AG08396 (cell line): ENCODE data around the gene KLRC2.
"Not testable (repeated sequence)": the region's sequence is repeated elsewhere in the genome, so short reads cannot be mapped to it uniquely, and the experiment has no call there.

Experiments used
- DNase-seq: peaks from one replicate; pipeline ENCODE4 v3.0.0; 2012; ENCODE audit warnings: low spot score, mixed read lengths

KLRC2 gene

DNA sequence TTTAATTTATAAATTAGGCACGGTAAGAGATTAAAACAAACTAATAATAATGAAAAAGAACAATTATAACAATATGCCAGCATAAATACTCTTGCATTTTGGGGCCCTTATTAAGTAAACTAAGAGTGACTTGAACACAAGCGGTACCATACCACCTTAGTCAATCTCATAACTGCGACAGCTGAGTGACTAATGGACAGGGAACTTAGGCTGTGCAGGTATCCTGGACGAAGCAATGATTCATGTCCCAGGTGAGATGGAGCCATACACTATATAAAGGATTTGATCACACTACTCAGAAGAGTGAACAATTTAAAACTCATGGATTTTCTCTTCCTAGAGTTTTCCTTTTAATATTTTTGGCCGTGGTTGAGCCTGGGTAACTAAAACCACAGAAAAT, 30.5 kb downstream of the KLRC2 start:
- DNase-seq = no peak

DNA sequence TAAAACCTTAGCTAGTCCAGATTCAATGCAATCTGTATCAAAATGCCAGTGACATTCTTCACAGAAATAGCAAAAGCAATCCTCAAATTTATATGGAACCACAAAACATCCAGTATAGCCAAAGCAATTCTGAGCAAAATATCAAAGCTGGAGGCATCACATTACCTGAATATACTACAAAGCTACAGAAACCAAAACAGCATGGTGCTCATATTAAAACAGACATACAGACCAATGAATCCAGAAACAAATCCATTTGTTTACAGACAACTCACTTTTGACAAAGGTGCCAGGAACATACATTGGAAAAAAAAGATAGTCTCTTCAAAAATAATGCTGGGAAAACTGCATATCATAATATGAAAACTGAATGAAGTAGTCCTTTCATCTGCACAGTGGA, 31.0 kb downstream of the KLRC2 start:
- no peak for DNase-seq

DNA sequence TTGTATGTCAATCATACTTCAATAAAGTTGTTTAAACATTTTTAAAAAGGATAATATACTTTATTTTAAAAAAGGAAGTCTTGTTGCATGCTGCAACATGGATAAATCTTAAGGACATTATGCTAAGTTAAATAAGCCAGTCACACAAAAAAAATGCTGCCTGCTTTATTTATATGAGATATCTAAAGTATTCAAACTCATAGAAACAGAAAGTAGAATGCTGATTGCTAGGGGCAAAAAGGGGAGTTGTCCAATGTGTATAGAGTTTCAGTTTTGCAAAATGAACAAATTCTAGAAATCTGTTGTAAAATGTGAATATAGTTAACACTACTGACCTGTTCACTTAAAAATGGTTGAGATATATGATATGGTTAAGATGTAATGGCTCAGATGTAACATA, 35.0 kb downstream of the KLRC2 start:
- no peak for DNase-seq

DNA sequence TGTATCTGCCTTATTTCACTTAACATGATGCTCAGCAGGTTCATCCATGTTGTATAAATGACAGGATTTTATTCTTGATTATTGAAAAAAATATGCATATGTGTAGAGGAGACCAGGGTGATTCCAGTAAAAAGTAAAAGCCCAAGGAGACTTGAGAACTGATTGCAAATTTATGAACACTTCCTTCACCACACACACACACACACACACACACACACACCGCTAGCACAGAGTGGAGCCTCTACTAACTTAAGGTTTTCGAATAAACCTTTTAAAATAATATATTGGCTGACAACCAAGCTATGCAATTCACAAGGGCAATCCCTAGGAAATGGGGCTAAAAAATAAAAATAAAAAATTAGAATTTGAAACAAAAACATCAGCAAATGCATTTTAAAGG, 37.6 kb downstream of the KLRC2 start:
- DNase-seq = no peak

DNA sequence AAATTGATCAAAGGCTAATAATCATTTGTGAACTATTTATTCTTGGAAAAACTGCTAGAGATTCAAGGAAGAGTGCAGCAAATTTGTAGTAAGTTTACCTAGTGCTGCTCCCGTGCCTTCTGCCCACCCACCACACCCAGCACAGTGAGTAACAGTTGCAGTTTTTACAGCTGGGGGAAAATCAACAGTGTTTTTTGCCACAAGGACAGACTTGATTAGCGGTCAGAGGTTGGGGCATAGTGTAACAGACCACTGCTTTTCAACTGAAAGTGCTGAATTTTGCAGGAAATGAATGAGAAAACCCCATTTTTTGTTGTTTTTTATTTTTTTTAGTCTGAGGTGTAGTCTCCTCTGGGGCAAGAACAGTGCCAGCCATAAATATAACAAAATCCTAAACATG, 38.5 kb downstream of the KLRC2 start:
- no peak for DNase-seq

DNA sequence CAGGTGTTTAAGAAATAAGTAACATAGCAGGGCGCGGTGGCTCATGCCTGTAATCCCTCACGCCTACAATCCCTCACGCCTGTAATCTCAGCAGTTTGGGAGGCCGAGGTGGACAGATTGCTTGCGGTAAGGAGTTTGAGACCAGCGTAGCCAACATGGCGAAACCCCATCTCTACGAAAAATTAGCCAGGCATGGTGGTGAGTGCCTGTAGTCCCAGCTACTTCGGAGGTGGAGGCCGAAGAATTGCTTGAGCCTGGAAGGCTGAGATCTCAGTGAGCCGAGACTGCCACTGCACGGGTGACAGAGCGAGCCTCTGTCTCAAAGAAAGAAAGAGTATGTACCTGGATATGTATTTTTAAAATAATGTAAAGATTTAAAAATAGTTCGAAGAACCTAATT, 39.6 kb downstream of the KLRC2 start:
- DNase-seq = not testable (repeated sequence)

DNA sequence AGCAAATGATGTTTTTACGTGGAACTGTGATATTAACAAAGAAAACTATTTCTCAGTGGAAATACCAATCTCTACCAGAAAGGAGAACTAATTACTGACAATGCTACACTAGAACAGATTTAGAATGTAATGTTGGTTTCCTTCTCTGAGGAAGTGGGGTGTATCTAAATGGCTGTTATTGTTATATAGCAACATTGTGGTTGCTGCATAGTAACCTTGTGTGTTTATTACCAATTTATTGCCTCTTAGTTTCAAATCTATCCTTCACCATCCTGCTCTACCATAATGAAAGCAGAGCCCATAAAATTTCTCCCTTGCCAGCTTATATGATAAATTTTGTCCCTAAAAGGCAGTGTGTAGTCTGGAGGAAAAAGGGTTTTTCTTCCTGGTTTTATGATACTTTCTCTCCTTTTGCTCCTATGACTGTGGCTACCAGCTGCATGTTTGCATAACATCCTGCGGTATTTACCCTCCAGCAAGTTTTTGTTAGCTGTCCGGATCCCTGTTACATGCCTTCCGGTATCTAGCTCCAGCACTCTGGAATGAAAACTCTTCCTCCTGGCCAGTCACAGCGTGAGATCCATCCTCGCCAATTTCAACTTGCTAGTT, 40.3 kb downstream of the KLRC2 start:
- DNase-seq = peak; percentile 37

DNA sequence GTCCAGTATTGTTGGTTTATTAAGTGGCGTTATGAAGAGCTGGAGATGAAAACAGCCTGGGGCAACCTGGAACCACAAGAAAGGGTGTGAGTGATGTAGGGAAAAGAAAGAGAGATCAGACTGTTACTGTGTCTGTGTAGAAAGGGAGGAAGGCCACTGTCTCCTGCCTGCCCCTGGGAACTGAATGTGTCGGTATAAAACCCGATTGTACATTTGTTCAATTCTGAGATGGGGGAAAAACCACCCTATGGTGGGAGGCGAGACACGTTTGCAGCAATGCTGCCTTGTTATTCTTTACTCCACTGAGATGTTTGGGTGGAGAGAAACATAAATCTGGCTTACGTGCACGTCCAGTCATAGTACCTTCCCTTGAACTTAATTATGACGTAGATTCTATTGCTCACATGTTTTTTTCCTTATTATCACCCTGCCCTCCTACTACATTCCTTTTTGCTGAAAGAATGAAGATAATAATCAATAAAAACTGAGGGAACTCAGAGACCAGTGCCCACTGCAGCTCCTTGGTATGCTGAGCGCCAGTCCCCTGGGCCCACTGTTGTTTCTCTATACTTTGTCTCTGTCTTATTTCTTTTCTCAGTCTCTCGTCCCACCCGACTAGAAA, 41.2 kb downstream of the KLRC2 start:
- DNase-seq = not testable (repeated sequence)

DNA sequence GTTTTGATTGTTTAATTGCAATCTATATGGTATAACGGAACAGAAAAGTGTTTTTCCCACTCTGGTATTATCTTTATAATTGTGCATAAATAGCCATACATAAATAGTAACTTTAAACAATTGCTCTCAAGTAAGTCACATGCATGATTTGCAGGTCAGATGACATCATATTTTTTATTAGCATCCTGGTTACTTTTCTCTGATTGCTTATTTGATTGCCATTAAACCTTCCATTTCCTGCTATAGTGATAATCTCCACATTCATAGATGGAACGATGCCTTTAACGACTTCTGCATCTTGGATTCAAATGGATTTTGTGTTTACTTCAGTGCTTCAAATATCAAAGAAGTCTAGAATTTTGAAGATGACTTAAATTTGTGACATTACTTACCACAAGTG, 42.5 kb downstream of the KLRC2 start:
- no peak for DNase-seq

DNA sequence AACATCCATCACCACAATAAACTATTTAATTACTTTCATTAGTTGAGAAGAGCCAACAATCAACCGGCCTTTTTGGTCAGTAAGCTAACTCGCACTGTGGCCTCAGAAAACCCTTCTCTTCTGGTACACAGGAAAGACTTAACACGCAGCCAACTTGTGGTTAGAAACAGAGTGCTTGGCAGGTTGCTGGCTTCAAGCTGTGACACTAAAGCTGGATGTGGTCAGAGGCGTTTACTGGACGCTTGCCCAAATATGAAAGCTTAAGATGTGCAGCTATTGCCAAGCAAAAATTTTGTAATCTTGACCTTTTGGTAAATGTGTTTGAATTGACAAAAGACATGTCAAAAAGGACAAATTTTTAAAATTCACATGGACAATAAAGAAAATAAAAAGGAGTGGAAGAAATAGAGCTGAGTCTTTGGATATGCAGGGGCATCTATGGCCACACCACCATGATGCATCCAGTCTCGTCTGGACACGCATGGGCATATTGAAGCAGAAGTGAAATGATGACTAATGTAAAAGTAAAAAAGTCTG, 43.3 kb downstream of the KLRC2 start:
- DNase-seq = peak; percentile 23

DNA sequence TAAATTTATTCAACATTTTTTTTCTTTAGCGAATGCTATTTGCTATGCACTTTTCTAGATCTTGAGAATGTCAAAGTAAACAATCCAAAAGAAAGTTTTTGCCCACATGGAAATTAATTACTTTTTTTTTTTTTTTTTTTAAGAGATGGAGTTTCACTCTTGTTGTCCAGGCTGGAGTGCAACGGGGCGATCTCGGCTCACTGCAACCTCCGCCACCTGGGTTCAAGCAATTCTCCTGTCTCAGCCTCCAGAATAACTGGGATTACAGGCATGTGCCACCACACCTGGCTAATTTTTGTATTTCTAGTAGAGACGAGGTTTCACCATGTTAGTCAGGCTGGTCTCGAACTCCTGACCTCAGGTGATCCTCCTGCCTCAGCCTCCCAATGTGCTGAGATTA, 44.8 kb downstream of the KLRC2 start:
- DNase-seq = not testable (repeated sequence)

DNA sequence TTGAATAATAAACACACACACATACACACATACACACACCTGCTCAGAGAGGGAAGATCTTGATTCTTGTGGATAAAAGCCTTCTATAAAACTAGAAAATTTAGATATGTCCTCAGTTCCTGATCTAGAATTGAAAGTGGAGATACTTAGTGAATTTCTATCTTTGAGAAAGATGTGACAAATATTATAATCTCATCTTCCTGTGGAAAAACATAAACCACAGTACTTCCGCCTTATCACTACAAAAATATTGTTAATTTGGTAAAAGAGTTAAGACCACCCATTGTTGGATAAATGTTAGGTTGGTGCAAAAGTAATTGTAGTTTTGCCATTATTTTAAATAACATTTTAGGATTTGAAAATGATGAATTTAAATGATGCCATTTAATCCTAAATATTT, 45.9 kb downstream of the KLRC2 start, which contains the start of gene KLRK1:
Gene KLRK1, minus strand, starts transcription at position 138 of the 400 bp plus-strand sequence. CDS start 1,231 bp downstream, outside the sequence.
- no peak for DNase-seq

DNA sequence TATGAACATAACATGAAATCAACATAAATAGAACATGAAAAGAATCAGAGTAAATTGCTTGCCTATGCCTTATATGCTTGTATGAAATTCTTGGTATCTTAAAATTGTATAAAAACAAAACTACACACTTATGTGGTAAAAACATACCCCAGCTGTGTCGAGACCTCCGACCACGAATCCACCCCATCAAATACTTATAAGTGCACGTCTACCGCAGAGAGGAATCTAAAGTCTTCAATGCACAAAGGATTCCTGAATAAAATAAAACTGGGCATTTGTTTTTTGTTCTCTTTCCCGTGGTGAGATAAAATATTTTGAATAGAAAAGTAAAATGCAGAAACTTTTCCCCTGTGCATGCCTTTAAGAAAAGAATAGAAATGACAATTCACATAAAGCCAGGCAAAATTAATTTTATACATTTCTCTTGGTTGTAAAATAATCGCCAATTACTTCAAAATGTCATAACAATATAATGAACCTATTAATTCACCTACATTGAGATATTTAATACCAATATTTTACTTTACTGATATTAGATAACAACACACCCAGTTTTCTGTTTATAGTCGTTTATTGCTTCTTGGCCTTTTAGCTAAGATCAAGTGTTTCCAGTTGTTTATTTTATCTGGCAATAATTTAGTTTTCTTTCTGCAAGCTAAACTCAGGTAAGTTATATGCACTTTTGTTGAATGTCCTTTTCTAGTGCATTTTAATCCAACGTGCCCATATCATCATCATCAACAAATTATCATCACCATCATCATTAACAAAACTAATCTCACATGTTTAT, 47.0 kb downstream of the KLRC2 start:
- no peak for DNase-seq

DNA sequence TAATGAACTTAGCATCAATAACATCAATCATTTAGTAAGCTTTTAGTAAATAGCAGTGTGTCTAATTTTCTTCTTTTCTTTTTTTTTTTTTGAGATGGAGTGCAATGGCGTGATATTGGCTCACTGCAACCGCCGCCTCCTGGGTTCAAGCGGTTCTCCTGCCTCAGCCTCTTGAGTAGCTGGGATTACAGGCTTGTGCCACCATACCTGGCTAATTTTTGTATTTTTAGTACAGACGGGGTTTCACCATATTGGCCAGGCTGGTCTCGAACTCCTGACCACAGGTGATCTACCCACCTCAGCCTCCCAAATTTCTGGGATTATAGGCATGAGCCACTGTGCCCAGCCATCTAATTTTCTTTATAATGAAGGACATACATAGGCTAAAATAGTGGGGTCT, 48.3 kb downstream of the KLRC2 start:
- DNase-seq = not testable (repeated sequence)

DNA sequence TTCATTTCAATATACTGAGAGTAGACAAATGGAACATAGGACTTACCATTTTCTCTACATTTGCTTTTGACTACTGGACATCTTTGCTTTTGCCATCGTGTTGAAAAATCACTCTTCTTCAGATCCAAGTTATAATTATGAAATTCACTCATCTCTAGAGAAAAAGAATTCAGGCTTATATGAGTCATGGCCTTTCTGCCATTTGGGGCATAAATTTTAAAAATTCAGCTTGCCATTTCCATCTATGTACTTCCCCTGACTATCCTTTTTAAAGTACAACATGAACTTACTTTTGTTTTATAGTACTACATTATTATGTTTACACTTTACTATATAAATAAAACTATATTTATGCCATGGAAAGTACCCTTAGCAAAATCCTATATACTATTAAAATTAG, 49.0 kb downstream of the KLRC2 start:
- no peak for DNase-seq

DNA sequence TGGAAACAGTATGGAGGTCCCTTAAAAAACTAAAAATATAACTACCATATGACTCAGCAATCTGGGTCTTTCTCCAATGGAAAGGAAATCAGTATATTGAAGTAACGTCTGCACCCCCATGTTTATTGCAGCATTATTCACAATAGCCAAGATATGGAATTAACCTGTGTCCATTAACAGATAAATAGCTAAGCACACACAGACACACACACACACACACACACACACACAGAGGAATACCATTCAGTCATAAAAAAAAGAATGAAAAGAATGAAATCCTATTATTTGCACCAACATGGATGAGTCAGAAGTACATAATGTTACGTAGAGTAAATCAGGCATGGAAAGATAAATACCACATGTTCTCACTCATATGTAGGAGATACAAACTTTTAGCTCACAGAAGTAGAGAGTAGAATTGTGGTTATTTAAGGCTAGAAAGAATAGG, 50.6 kb downstream of the KLRC2 start:
- no peak for DNase-seq

DNA sequence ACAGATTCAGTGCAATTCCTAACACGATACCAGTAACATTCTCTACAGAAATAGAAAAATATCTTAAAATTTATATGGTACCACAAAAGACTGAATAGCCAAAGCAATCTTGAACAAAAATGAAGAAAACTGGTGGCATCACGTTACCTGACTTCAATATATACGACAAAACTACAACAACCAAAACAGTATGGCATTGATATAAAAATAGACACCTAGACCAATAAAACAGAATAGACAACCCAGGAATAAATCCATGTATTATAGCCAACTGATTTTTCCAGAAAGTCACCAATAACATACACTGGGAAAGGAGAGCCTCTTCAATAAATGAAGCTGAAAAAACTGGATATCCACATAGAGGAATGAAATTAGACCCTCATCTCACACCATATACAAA, 51.6 kb downstream of the KLRC2 start:
- no peak for DNase-seq

DNA sequence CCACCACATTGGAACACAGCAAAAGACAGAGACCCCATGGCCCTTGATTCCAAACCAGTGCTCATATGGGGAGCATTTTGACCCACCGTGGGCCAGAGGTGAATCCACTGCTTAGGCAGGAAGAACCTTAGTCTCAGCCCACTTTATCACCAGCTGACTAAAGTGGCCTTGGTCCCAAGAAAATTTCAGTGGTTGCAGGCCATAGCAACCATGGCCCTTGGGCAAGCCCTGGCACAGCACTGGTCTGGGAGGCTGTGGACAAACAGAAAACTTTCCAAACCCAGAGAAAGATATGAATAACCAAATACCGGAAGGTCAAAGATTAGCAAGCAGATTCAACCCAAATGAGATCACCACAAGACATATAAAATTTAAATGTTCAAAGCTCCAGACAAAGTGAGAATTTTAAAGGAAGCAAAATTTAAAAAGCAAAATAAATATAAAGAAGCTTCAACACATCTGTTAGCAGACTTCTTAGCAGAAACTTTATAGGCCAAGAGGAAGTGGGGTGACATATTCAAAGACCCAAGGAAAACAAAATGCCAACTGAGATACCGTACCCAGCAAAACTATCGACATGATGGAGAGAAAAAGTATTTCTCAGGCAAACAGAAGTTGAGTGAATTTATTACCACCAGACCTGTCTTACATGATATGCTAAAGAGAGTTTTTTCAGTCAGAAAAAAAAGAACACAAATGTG, 53.7 kb downstream of the KLRC2 start:
- no peak for DNase-seq
